Measurements from ENCODE around the gene F13A1. TPM values are rescaled to one million over a fixed set of nuclear protein-coding genes. Genes with fewer than 3 reads are reported as not detected.

F13A1 gene
- total and polyA plus RNA-seq, 2 donors (not counting 3 experiments of a cell fraction or from before 2014, with no cell fraction given) = not detected

DNA sequence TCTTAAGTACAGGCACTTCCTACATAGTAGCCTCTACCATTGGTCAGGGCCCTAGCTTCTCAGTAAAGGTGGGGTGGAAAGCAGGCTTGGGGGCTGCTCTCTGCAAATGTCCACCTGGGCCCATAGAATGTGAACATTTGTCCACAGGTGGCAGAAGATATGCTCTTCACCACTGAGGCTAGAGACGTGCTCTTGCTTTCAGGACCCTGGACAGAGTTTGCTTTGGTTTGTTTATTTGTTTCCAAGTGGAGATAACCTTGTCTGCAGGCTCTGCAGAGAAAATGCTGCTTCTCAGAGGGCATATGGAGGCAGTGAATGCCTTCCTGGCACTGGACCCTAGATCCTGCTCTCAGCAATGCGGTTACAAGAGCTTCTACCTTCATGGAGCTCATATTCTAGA is 129.0 kb downstream of the F13A1 start:
- no peak for FAIRE-seq
- Histone ChIP-seq H3K9ac (replicated peaks; ENCODE audit: extremely low read depth, insufficient read depth, low read length) (no peak overlapping the region), H3K4me1 (ENCODE audit: control insufficient read depth, extremely low read depth, insufficient read depth, low read length) (no peaks in the 10 kb centered on the region), H3K27ac (ENCODE audit: insufficient read depth, low read depth, low read length) (no peak overlapping the region), H3K4me2 (ENCODE audit: insufficient read depth, low read length) (no peak overlapping the region), H4K20me1 (replicated peaks; ENCODE audit: control insufficient read depth, extremely low read depth, insufficient read depth, low read length) (no peaks in the 10 kb centered on the region), H3K4me3 (replicated peaks in 1 of 3; ENCODE audit: insufficient read depth in 1 of 3, low read depth in 1 of 3, low read length in 3 of 3) (no peak overlapping the region), H3K9me3 (replicated peaks; ENCODE audit: control insufficient read depth, insufficient read depth, low read length) (no peaks in the 10 kb centered on the region), H3K9me1 (replicated peaks; ENCODE audit: control insufficient read depth, extremely low read depth, insufficient read depth, low read length) (no peaks in the 10 kb centered on the region), H3K27me3 (ENCODE audit: control insufficient read depth in 2 of 2, insufficient read depth in 2 of 2, low read length in 2 of 2) (no peaks in the 10 kb centered on the region), H2AFZ (ENCODE audit: low read depth, low read length) (no peak overlapping the region), H3K36me3 (ENCODE audit: control insufficient read depth in 2 of 2, extremely low read depth in 1 of 2, insufficient read depth in 2 of 2, low read length in 2 of 2) (no peaks in the 10 kb centered on the region), H3K79me2 (ENCODE audit: control insufficient read depth, insufficient read depth, low read length) (no peaks in the 10 kb centered on the region)
- ChIA-PET POLR2A (no interaction called here), CTCF (no interaction called here)
- TF ChIP-seq EZH2 (IDR thresholded peaks at IDR 0.05; ENCODE audit: borderline replicate concordance, low read depth, low read length, severe bottlenecking) (no peak), MYC (IDR thresholded peaks at IDR 0.05; ENCODE audit: low read depth, low read length) (no peak), FOS (IDR thresholded peaks at IDR 0.05; ENCODE audit: borderline replicate concordance, insufficient read depth, low read length) (no peak), POLR2A (IDR thresholded peaks at IDR 0.05; ENCODE audit: low read depth, low read length) (no peak), JUN (IDR thresholded peaks at IDR 0.05; ENCODE audit: borderline replicate concordance, insufficient read depth, insufficient read length, low read depth) (no peak), GATA2 (IDR thresholded peaks at IDR 0.05; ENCODE audit: insufficient read depth, insufficient read length, low read depth, low read length) (no peak), POLR2AphosphoS5 (IDR thresholded peaks at IDR 0.05; ENCODE audit: insufficient read depth, low read depth, low read length) (no peak)
- TF ChIP-seq, protein P1, sequence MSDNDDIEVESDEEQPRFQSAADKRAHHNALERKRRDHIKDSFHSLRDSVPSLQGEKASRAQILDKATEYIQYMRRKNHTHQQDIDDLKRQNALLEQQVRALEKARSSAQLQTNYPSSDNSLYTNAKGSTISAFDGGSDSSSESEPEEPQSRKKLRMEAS (IDR thresholded peaks at IDR 0.05; ENCODE audit: insufficient read depth, insufficient read length) = no peak
- TF ChIP-seq, protein P2, sequence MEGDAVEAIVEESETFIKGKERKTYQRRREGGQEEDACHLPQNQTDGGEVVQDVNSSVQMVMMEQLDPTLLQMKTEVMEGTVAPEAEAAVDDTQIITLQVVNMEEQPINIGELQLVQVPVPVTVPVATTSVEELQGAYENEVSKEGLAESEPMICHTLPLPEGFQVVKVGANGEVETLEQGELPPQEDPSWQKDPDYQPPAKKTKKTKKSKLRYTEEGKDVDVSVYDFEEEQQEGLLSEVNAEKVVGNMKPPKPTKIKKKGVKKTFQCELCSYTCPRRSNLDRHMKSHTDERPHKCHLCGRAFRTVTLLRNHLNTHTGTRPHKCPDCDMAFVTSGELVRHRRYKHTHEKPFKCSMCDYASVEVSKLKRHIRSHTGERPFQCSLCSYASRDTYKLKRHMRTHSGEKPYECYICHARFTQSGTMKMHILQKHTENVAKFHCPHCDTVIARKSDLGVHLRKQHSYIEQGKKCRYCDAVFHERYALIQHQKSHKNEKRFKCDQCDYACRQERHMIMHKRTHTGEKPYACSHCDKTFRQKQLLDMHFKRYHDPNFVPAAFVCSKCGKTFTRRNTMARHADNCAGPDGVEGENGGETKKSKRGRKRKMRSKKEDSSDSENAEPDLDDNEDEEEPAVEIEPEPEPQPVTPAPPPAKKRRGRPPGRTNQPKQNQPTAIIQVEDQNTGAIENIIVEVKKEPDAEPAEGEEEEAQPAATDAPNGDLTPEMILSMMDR (IDR thresholded peaks at IDR 0.05; ENCODE audit: extremely low read depth in 1 of 2, insufficient read depth in 1 of 2, low read depth in 1 of 2, low read length in 2 of 2) = no peak
- DNase-seq (ENCODE audit: low read depth, low spot score) = no peak
- intact Hi-C loops (cut with micrococcal nuclease) = no loop called here
- no TSS peak for BruUV-seq (replicated peaks)
- dilution Hi-C loops (cut with MboI; ENCODE audit: extremely low pct_ligation_motif_present, low sequenced_read_pairs) = no loop called here
